ENCODE results near the gene NUCB2. TPM values are rescaled to one million over a fixed set of nuclear protein-coding genes. Genes with fewer than 3 reads are reported as not detected.

The NUCB2 gene
- total and polyA plus RNA-seq, 2 of the 13 experiments (the other 11 are each of a cell fraction or from before 2014, with no cell fraction given): 54.2 to 82.4 TPM

DNA sequence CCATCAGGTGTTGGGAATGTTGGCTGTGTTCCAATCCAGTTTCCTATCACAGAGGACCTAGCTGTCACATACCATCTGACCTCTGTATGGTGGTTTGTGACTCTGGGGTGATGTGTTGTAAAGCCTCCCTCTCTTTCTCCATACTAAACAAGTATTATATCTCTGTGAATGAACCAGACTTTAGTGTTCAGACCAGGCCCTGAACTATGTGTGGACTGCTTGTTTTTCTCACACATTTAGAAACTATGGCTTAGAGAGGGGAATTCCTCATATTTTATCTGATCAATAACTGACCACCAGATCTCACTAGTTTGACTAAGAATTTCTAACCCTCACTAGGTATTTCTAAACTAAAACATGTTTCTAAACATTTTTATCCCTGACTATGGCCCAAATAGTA is 92.6 kb downstream of the NUCB2 start:
- no peak for FAIRE-seq
- no peak for TF ChIP-seq ARNT (IDR thresholded peaks at IDR 0.05)
- no peak for TF ChIP-seq THYN1 (CRISPR knock-in tag; IDR thresholded peaks at IDR 0.05; ENCODE audit: borderline replicate concordance, low read depth)
- TF ChIP-seq EHMT2 (IDR thresholded peaks at IDR 0.05; ENCODE audit: borderline replicate concordance, low read depth, low read length): no peak
- TF ChIP-seq, protein P1, sequence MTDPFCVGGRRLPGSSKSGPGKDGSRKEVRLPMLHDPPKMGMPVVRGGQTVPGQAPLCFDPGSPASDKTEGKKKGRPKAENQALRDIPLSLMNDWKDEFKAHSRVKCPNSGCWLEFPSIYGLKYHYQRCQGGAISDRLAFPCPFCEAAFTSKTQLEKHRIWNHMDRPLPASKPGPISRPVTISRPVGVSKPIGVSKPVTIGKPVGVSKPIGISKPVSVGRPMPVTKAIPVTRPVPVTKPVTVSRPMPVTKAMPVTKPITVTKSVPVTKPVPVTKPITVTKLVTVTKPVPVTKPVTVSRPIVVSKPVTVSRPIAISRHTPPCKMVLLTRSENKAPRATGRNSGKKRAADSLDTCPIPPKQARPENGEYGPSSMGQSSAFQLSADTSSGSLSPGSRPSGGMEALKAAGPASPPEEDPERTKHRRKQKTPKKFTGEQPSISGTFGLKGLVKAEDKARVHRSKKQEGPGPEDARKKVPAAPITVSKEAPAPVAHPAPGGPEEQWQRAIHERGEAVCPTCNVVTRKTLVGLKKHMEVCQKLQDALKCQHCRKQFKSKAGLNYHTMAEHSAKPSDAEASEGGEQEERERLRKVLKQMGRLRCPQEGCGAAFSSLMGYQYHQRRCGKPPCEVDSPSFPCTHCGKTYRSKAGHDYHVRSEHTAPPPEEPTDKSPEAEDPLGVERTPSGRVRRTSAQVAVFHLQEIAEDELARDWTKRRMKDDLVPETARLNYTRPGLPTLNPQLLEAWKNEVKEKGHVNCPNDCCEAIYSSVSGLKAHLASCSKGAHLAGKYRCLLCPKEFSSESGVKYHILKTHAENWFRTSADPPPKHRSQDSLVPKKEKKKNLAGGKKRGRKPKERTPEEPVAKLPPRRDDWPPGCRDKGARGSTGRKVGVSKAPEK (CRISPR knock-in tag; IDR thresholded peaks at IDR 0.05; ENCODE audit: borderline replicate concordance): no peak
- TF ChIP-seq, protein P2, sequence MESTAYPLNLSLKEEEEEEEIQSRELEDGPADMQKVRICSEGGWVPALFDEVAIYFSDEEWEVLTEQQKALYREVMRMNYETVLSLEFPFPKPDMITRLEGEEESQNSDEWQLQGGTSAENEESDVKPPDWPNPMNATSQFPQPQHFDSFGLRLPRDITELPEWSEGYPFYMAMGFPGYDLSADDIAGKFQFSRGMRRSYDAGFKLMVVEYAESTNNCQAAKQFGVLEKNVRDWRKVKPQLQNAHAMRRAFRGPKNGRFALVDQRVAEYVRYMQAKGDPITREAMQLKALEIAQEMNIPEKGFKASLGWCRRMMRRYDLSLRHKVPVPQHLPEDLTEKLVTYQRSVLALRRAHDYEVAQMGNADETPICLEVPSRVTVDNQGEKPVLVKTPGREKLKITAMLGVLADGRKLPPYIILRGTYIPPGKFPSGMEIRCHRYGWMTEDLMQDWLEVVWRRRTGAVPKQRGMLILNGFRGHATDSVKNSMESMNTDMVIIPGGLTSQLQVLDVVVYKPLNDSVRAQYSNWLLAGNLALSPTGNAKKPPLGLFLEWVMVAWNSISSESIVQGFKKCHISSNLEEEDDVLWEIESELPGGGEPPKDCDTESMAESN (CRISPR knock-in tag; conservative IDR thresholded peaks at IDR 0.05): no peak
- TF ChIP-seq, protein P3, sequence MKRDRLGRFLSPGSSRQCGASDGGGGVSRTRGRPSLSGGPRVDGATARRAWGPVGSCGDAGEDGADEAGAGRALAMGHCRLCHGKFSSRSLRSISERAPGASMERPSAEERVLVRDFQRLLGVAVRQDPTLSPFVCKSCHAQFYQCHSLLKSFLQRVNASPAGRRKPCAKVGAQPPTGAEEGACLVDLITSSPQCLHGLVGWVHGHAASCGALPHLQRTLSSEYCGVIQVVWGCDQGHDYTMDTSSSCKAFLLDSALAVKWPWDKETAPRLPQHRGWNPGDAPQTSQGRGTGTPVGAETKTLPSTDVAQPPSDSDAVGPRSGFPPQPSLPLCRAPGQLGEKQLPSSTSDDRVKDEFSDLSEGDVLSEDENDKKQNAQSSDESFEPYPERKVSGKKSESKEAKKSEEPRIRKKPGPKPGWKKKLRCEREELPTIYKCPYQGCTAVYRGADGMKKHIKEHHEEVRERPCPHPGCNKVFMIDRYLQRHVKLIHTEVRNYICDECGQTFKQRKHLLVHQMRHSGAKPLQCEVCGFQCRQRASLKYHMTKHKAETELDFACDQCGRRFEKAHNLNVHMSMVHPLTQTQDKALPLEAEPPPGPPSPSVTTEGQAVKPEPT (CRISPR knock-in tag; IDR thresholded peaks at IDR 0.05; ENCODE audit: low read depth): no peak
- H3K79me2 ChIP-seq (ENCODE audit: insufficient read depth, low read length): peaks cover 5% of the 10 kb centered on the region

More for the DNA sequence above, 92.6 kb downstream of the NUCB2 start:
- H3K27ac ChIP-seq (ENCODE audit: extremely low read length, insufficient read depth, low read length): no peak overlapping the region
- no peak for DNase-seq (ENCODE audit: low spot score)
- no peaks in the 10 kb centered on the region for H3K4me1 ChIP-seq (ENCODE audit: insufficient read depth, low read length)
- H4K20me1 ChIP-seq (ENCODE audit: insufficient read depth, low read length): no peaks in the 10 kb centered on the region
- H3K9me3 ChIP-seq (ENCODE audit: low read length): peaks cover 54% of the 10 kb centered on the region
- BruUV-seq (replicated peaks): no TSS peak
- in situ Hi-C loops (cut with HindIII; ENCODE audit: extremely low pct_ligation_motif_present, low pct_unique_long_range_greater_than_20kb) (no loop called here), intact Hi-C loops (cut with micrococcal nuclease; ENCODE audit: unreplicated experiment) (no loop called here)
- H3K27me3 ChIP-seq (ENCODE audit: control insufficient read depth in 1 of 2, insufficient read depth in 2 of 2, low read length in 2 of 2): no peaks in the 10 kb centered on the region
- H3K4me3 ChIP-seq (replicated peaks in 1 of 3; ENCODE audit: insufficient read depth in 1 of 3, low read depth in 2 of 3, low read length in 3 of 3): no peak overlapping the region
- no peak for ATAC-seq
- peaks cover 60 to 97% of the 10 kb centered on the region in 2 experiments for H3K36me3 ChIP-seq (replicated peaks in 1 of 2; ENCODE audit: control insufficient read depth in 1 of 2, insufficient read depth in 2 of 2, low read length in 2 of 2)
- ChIA-PET CTCF (ENCODE audit: low intra/inter-chr PET ratio, low total read pairs) (no interaction called here), POLR2A (no interaction called here)
- no peak overlapping the region for H3K9ac ChIP-seq (ENCODE audit: insufficient read depth, low read depth, low read length)
- no peak overlapping the region for H2AFZ ChIP-seq (ENCODE audit: low read length)
- H3K4me2 ChIP-seq (ENCODE audit: low read depth, low read length): no peak overlapping the region
